Breast epithelium (tissue), 4 donors: Measurements from ENCODE around the gene ABI3BP. TPM values are rescaled to one million over a fixed set of nuclear protein-coding genes. Genes with fewer than 3 reads are reported as not detected.

Experiments used
- DNase-seq, 2 donors: peaks; one replicate each; pipeline ENCODE4 v3.0.0-alpha.2; 2019; ENCODE audit warnings: low spot score in 2 of 2
- H3K27ac ChIP-seq, 2 donors: fragments of 200-600 bp; sonication (generic) in 1 of 2; one replicate each; pipeline ENCODE4 v1.5.1; 2016 to 2019; ENCODE audit warnings: mild to moderate bottlenecking in 1 of 2
- H3K27me3 ChIP-seq, 2 donors: fragments of 200-600 bp; sonication (generic) in 1 of 2; one replicate each; pipeline versions ENCODE4 v1.5.1 to v1.6.0; 2017 to 2019; ENCODE audit warnings: control low read depth in 1 of 2, mild to moderate bottlenecking in 1 of 2
- H3K36me3 ChIP-seq: fragments of 200-600 bp; one replicate; pipeline ENCODE4 v1.5.1; 2019
- H3K4me1 ChIP-seq, 2 donors: fragments of 200-600 bp; sonication (generic); one replicate each; pipeline ENCODE4 v1.5.1; 2016 to 2019; ENCODE audit warnings: control low read depth in 1 of 2
- H3K4me3 ChIP-seq, 3 donors: fragments of 200-600 bp; sonication (generic); 1 replicate in 2 of 3; 2 replicates in 1 of 3; pipeline ENCODE4 v1.5.1; 2016 to 2019; ENCODE audit warnings: mild to moderate bottlenecking in 3 of 3, moderate library complexity in 2 of 3
- H3K9me3 ChIP-seq, 2 donors: fragments of 200-600 bp; sonication (generic) in 1 of 2; one replicate each; pipeline ENCODE4 v1.5.1; 2016 to 2019; ENCODE audit warnings: control low read depth in 1 of 2
- CTCF ChIP-seq, 3 donors: fragments of 450-650 bp; IDR thresholded peaks; one replicate each; pipeline ENCODE4 v1.5.1; 2016 to 2017; ENCODE audit warnings: antibody characterized with exemption in 3 of 3, mild to moderate bottlenecking in 3 of 3, moderate library complexity in 3 of 3
- POLR2A ChIP-seq: fragments of 450-650 bp; IDR thresholded peaks from one replicate; pipeline ENCODE4 v1.6.1; 2016; ENCODE audit warnings: antibody characterized with exemption, mild to moderate bottlenecking, moderate library complexity
- POLR2AphosphoS5 ChIP-seq, 3 donors: sonication (generic); formaldehyde crosslinking; IDR thresholded peaks; one replicate each; pipeline ENCODE4 v1.6.1; 2017; ENCODE audit warnings: antibody characterized with exemption in 3 of 3
- intact Hi-C: fragments of 100-400 bp; cut with DNase I; formaldehyde crosslinking; loops from one replicate; pipeline ENCODE4 v1.15.1; 2023; ENCODE audit warnings: low total_unique reads
- total RNA-seq, 3 donors: library from RNA; depleted of rRNA; stranded (reverse); fragments of >200 nt; gene quantifications; one replicate each; pipeline ENCODE4 v1.1.0, GENCODE V29; 2016

ABI3BP gene
- total RNA-seq, 3 donors from 2014 or later, result 17.4 to 170 (median 41.1) TPM

- no peaks in the 10 kb centered on the region for H3K36me3 ChIP-seq
- H3K9me3 ChIP-seq, result no peaks in the 10 kb centered on the region
- H3K4me3 ChIP-seq, result no peak overlapping the region
- no peaks in the 10 kb centered on the region for H3K4me1 ChIP-seq
- no peak for TF ChIP-seq POLR2A
- no peak for TF ChIP-seq POLR2AphosphoS5 (IDR thresholded peaks at IDR 0.05)
- TF ChIP-seq CTCF (IDR thresholded peaks at IDR 0.05), result no peak
- no peak for DNase-seq
- intact Hi-C loops, result no loop called here
- H3K27me3 ChIP-seq, result no peaks in the 10 kb centered on the region
- peak overlapping the region; percentile 47 to 67 for H3K27ac ChIP-seq
These were observed 43.5 kb upstream of the ABI3BP start for GRCh38 chr3:101036676-101037075.

- H3K4me1 ChIP-seq, result no peaks in the 10 kb centered on the region
- peak in 1 of 2 donors; percentile 79 for DNase-seq
- H3K27ac ChIP-seq, result peak overlapping the region; percentile 47 to 67
- H3K36me3 ChIP-seq, result no peaks in the 10 kb centered on the region
- no peak overlapping the region for H3K4me3 ChIP-seq
- H3K27me3 ChIP-seq, result no peaks in the 10 kb centered on the region
- intact Hi-C loops, result no loop called here
- H3K9me3 ChIP-seq, result no peaks in the 10 kb centered on the region
- TF ChIP-seq POLR2AphosphoS5 (IDR thresholded peaks at IDR 0.05) (peak; percentile 43 to 65 (median 43)), CTCF (IDR thresholded peaks at IDR 0.05) (no peak)
These were observed 43.0 kb upstream of the ABI3BP start for GRCh38 chr3:101036213-101036618.

GRCh38 chr3:101027286-101027685, 34.1 kb upstream of the ABI3BP start:
- TF ChIP-seq POLR2A, result no peak
- no peaks in the 10 kb centered on the region for H3K4me1 ChIP-seq
- no peaks in the 10 kb centered on the region for H3K36me3 ChIP-seq

GRCh38 chr3:101026881-101027280, 33.7 kb upstream of the ABI3BP start:
- H3K4me3 ChIP-seq, result no peak overlapping the region
- TF ChIP-seq CTCF (IDR thresholded peaks at IDR 0.05) (no peak), POLR2AphosphoS5 (IDR thresholded peaks at IDR 0.05) (no peak), POLR2A (no peak)
- H3K36me3 ChIP-seq, result no peaks in the 10 kb centered on the region
- intact Hi-C loops, result no loop called here
- H3K4me1 ChIP-seq, result no peaks in the 10 kb centered on the region
- no peaks in the 10 kb centered on the region for H3K27me3 ChIP-seq
- no peak for DNase-seq
- H3K27ac ChIP-seq, result no peak overlapping the region
- H3K9me3 ChIP-seq, result peaks cover 0 to 8% of the 10 kb centered on the region in 2 donors

More at GRCh38 chr3:101027286-101027685, 34.1 kb upstream of the ABI3BP start:
- Histone ChIP-seq H3K9me3 (peaks cover 0 to 8% of the 10 kb centered on the region in 2 donors), H3K27me3 (no peaks in the 10 kb centered on the region), H3K27ac (no peak overlapping the region), H3K4me3 (no peak overlapping the region)
- intact Hi-C loops, result no loop called here
- DNase-seq, result no peak

GRCh38 chr3:101026244-101026643, 33.0 kb upstream of the ABI3BP start:
- Histone ChIP-seq H3K27ac (no peak overlapping the region), H3K36me3 (no peaks in the 10 kb centered on the region), H3K4me3 (no peak overlapping the region), H3K27me3 (no peaks in the 10 kb centered on the region), H3K4me1 (no peaks in the 10 kb centered on the region), H3K9me3 (peaks cover 0 to 8% of the 10 kb centered on the region in 2 donors)
- DNase-seq, result no peak
- TF ChIP-seq POLR2A (no peak), CTCF (IDR thresholded peaks at IDR 0.05) (no peak), POLR2AphosphoS5 (IDR thresholded peaks at IDR 0.05) (no peak)
- intact Hi-C loops, result no loop called here
